Activated T-helper 1 cell treated with Interleukin-2 at 50 U/mL for 16 hours (primary cell): Measurements from ENCODE around the gene ZNF892.
"Not testable (repeated sequence)": the region's sequence is repeated elsewhere in the genome, so short reads cannot be mapped to it uniquely, and the experiment has no call there.

ENCODE experiments used
- DNase-seq: peaks from one replicate; pipeline ENCODE4 v3.0.0-alpha.2; 2020; ENCODE audit warnings: low read depth

The ZNF892 gene

DNA sequence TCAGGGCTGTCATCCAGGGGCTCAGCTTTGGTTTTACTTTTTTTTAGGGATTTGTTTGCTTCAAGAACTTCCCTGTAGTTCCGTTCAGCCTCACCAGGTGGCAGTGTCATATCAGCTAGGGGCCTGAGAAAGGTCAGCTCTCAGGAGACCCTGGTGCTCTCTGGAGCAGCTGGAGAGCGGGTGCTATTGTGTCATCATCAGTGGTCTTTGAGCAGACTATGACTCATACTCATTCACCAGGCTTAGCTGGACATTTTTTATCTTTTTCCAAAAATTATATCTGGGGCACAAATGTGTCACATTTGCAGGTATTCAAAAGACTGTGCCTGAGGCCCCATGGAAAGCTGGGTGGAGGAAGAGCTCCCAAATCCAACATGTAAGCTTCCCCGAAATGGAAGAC lies 24.4 kb downstream of the ZNF892 start:
- no peak for DNase-seq

DNA sequence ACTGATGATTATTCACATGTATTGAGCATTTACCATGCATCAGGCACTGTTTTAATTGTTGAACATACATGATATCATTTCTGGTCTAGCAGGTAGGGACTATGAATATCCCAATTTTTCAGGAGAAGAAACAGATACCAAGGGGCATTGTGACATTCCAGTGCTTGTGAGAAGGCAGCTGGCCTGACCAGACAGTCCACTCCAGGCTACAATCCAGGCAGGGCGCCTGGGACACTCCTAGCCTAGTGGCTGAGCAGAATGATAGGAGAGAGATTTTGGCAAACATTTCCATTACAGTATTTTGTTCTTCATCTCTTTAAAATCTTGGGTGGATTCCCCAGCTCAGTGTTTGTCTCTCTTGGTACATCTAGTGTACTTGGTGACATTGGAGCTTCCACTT lies 24.9 kb downstream of the ZNF892 start:
- no peak for DNase-seq

DNA sequence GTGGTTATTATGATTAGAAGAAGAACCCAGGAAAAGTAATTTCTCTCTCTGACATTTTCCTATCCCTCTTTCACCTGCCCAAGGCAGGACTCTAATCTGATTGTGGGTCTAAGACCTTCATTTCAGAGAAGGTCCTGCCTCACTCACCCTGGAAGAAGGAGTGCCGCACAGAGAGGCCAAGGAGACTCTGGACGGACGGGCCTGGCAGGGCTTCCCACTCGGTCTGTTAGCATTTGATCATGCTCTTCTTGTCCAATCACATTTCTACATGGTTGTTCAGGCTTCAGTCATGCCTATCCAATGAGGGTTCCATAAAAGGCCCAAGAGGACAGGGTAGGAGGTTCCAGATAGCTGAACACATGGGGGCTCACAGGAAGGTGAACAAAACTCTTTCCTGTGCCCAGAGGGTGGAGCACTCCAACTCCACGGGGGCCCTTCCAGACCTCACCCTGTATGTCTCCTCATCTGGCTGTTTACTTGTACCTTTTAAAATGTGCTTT lies 27.0 kb downstream of the ZNF892 start:
- DNase-seq, result no peak

DNA sequence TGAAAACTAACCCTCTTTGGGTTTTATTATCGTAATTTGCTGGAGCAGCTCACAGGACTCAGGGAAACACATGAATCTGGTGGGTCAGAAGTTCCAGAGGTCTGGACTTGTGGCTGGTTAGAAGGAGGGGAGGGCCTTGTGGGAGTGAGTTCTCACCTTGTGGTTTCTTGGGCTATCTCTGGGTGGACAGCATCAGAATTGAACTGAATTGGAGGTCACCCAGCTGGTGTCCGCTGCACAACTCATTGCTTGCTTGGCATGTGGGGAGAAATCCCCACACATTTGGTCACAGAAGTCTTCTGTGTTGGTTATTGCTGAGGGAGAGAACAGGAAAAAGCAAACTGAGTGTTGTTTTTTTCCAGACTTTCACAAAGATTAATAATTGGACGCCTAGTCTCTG lies 27.5 kb downstream of the ZNF892 start:
- DNase-seq, result no peak

DNA sequence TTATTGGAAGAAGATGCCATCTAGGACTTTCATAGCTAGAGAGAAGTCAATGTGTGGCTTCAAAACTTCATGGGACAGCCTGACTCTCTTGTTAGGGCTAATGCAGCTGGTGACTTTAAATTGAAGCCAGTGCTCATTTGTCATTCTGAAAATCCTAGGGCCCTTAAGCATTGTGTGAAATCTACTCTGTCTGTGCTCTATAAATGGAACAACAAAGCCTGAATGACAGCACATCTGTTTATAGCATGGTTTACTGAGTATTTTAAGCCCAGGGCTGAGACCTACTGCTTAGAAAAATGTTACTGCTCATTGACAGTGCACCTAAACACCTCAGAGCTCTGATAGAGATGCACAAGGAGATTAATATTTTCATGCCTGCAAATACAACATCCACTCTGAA lies 30.8 kb downstream of the ZNF892 start:
- DNase-seq, result no peak

DNA sequence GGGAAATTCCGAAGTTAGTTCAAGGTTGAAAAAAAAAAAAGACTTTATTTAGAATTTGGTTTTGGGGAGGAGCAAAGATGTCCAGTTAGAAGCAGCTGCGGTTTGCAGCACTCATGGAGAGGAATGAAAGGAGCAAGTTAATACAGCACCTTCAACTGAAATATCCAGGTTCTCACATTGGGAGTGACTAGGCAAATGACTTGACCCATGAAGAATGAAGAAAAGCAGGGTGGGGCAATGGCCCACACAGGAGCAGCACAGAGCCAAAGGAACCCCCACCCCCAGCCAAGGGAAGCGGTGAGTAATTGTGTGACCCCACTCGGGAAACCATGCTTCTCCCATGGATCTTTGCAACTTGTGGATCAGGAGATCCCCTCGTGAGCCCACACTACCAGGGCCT lies 32.8 kb downstream of the ZNF892 start:
- no peak for DNase-seq

DNA sequence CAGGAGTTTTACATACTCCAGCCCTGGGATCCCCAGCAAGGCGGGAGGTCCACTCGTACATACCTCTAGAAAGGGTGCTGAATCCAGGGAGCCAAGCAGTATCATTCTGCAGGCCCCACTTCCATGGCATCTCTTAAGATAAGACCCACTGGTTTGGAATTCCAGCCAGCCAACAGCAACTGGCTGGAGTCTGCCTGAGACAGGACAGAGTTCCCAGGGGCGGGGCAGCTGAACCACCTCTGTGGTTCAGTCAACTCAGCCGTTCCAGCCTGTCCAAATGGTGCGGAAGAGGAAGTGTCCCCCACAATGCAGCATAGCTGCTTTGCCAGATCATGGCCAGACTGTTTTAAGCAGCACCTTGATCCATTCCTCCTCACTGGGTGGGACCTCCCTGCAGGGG lies 33.2 kb downstream of the ZNF892 start:
- DNase-seq, result no peak

DNA sequence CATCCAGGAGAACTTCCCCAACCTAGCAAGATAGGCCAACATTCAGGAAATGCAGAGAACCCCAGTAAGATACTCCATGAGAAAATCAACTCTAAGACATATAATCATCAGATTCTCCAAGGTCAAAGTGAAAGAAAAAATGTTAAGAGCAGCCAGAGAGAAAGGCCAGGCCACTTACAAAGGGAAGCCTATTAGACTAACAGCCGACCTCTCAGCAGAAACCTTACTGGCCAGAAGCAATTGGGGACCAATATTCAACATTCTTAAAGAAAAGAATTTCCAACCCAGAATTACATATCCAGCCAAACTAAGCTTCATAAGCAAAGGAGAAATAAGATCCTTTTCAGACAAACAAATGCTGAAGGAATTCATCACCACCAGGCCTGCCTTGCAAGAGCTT lies 34.8 kb downstream of the ZNF892 start:
- not testable (repeated sequence) for DNase-seq
